Mammary epithelial cell (primary cell): ENCODE measurements around the gene NSMCE1.

Source experiments
- EZH2 ChIP-seq: IDR thresholded peaks from 2 replicates; pipeline ENCODE4 v1.6.1; 2012; ENCODE audit warnings: low read length, inconsistent platforms, borderline replicate concordance
- TF ChIP-seq, protein P1 (sequence below), 2 donors: IDR thresholded peaks in 1 of 2; conservative IDR thresholded peaks in 1 of 2; 2 replicates each; pipeline ENCODE4 v1.5.1; 2011 to 2012; ENCODE audit warnings: inconsistent platforms in 2 of 2, low read length in 2 of 2, mild to moderate bottlenecking in 2 of 2, control low read depth in 1 of 2, low read depth in 1 of 2; ENCODE audit not compliant: insufficient read depth in 1 of 2; ENCODE audit errors: extremely low read depth in 1 of 2

GRCh38 chr16:27224741-27225300 lies 43.8 kb downstream of the NSMCE1 start:
- TF ChIP-seq, protein P1, sequence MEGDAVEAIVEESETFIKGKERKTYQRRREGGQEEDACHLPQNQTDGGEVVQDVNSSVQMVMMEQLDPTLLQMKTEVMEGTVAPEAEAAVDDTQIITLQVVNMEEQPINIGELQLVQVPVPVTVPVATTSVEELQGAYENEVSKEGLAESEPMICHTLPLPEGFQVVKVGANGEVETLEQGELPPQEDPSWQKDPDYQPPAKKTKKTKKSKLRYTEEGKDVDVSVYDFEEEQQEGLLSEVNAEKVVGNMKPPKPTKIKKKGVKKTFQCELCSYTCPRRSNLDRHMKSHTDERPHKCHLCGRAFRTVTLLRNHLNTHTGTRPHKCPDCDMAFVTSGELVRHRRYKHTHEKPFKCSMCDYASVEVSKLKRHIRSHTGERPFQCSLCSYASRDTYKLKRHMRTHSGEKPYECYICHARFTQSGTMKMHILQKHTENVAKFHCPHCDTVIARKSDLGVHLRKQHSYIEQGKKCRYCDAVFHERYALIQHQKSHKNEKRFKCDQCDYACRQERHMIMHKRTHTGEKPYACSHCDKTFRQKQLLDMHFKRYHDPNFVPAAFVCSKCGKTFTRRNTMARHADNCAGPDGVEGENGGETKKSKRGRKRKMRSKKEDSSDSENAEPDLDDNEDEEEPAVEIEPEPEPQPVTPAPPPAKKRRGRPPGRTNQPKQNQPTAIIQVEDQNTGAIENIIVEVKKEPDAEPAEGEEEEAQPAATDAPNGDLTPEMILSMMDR (conservative IDR thresholded peaks at IDR 0.05 in 1 of 2, IDR thresholded peaks at IDR 0.05 in 1 of 2; ENCODE audit: extremely low read depth in 1 of 2, insufficient read depth in 1 of 2, low read depth in 1 of 2, low read length in 2 of 2): no peak
- TF ChIP-seq EZH2: no peak
